Activated naive CD4-positive, alpha-beta T cell treated with anti-CD3 and anti-CD28 coated beads, Interleukin-2, amount 10 ng/mL, durations not matched to agents 7 days and 5 days (primary cell): ENCODE data around the gene FGF11.
"Not testable (repeated sequence)": the region's sequence is repeated elsewhere in the genome, so short reads cannot be mapped to it uniquely, and the experiment has no call there.

Source experiments
- CTCF ChIA-PET: fragments of 350-600 bp; sonication (Branson Sonifier 250); formaldehyde crosslinking; loops from one replicate; lab custom pipeline; 2021; ENCODE audit warnings: antibody characterized with exemption; lab: Charles Lee
- DNase-seq: peaks from one replicate; pipeline ENCODE4 v3.0.0-alpha.2; 2020
- H3K27ac Mint-ChIP-seq: one replicate; pipeline ENCODE4 v1.8.0; 2021; ENCODE audit warnings: mild to moderate bottlenecking, moderate library complexity, mixed read lengths
- H3K27me3 Mint-ChIP-seq: one replicate; pipeline ENCODE4 v1.8.0; 2021; ENCODE audit warnings: mild to moderate bottlenecking, mixed read lengths
- H3K36me3 Mint-ChIP-seq: one replicate; pipeline ENCODE4 v1.8.0; 2021; ENCODE audit warnings: mixed read lengths
- H3K4me1 Mint-ChIP-seq: one replicate; pipeline ENCODE4 v1.8.0; 2021; ENCODE audit warnings: mixed read lengths
- H3K4me3 Mint-ChIP-seq: one replicate; pipeline ENCODE4 v1.8.0; 2021; ENCODE audit warnings: mild to moderate bottlenecking, moderate library complexity, mixed read lengths
- H3K9me3 Mint-ChIP-seq: one replicate; pipeline ENCODE4 v1.8.0; 2021; ENCODE audit warnings: mixed read lengths

FGF11 gene

DNA sequence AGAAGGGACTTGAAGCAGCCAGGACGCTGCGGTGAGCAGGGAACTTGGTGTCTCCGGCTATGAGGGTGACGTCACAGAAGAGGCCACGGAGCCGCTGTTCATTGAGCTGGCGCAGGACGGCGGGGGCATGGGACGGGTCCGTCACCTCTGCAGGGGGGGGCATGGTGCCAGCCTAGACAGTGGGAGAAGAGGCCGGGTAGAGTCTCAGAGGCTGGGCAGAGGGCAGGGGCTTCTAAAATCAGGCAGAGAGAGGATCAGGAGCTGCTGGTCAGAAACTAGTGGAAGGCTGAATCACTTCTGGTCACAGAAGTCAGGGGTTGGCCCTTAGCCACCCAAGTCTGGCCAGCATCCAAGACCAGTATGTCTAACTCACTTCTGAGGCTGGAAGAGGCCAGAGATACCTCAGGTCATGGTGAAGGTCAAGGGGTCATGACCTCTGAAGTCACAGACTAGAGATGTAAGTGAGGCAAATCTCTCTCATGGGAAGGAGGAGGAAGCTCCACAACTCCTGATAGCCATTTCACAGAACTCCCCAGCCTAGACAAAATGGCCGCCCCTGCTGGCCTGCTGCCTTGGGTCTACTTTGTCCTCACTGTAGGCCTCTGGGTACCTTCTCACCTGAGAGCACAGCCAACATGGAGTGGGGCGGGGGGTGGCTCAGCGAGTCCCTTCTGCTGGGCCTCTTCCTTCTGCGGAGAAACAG lies 27.5 kb downstream of the FGF11 start:
- Mint-ChIP-seq H3K27ac (no peak overlapping the region), H3K4me3 (no peak overlapping the region), H3K27me3 (no peaks in the 10 kb centered on the region), H3K4me1 (peaks cover 13% of the 10 kb centered on the region), H3K9me3 (no peaks in the 10 kb centered on the region), H3K36me3 (peaks cover 15% of the 10 kb centered on the region)
- DNase-seq = no peak
- CTCF ChIA-PET = interaction anchor here (1.3 kb wide), 1 partner anchor 94 kb away, joined by 3 read pairs; no protein-coding TSS in a partner anchor

DNA sequence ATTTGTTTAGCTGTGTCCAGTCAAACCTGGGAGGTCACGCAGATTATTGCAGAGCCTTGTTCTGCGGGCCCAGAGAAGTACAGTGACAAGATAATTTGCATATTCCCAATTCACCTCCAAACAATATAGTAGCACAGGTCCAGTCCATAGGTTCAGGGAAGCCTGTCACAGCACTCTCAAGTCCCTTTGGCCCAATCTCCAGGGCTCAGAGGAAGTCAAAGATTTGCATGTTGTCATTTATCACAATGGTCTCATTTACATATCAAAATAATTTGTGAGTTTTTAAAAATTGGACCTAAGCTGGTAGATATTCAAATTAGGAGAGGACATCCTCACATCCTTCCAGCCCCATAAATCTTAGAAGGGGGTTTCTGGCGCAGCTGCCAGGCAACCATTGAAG lies 28.2 kb downstream of the FGF11 start:
- Mint-ChIP-seq H3K4me1 (peaks cover 18% of the 10 kb centered on the region), H3K4me3 (no peak overlapping the region), H3K36me3 (peaks cover 15% of the 10 kb centered on the region), H3K27me3 (no peaks in the 10 kb centered on the region), H3K9me3 (no peaks in the 10 kb centered on the region), H3K27ac (no peak overlapping the region)
- DNase-seq = no peak
- CTCF ChIA-PET = no interaction called here

DNA sequence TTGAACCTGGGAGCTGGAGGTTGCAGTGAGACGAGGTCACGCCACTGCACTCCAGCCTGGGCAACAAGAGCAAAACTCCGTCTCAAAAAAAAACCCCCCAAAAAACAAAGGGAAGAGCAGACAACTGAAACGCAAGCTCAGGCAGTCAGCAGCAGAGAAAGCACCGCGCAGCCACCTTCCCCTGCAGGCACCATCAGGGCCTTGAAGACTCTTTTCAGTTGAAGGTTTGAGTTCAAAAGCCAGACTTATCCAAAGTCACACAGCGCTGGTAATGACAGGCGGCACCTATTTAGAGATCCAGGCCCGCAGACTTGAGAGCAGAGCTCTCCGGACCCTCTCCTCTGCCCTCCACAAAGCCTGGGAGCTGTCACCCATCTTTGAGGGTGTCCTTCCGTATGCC lies 29.0 kb downstream of the FGF11 start:
- Mint-ChIP-seq H3K27me3 (no peaks in the 10 kb centered on the region), H3K36me3 (peaks cover 12% of the 10 kb centered on the region), H3K9me3 (no peaks in the 10 kb centered on the region), H3K4me1 (peaks cover 18% of the 10 kb centered on the region), H3K4me3 (no peak overlapping the region), H3K27ac (no peak overlapping the region)
- no peak for DNase-seq
- CTCF ChIA-PET = no interaction called here

DNA sequence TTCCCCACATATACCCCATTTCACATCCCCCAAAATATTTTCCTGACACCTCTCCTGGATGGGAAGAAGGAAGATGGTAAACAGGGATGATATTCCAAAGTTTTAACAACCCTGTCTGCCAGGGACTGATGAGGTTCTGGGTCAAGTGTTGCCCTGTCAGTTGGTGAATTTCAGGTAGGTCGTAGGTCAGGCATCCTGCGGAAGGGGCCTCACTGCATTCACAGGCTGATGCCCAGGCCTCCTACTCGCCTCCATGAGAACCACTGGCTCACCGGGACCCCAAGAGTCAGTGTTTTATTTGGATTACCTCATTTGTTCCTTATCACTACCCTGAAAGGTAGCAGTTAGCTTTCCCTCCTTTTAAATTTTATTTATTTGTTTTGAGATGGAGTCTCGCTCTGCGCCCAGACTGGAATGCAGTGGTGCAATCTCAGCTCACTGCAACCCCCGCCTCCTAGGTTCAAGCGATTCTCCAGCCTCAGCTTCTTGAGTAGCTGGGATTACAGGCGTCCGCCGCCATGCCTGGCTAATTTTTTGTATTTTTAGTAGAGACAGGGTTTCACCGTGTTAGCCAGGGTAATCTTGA lies 29.6 kb downstream of the FGF11 start:
- H3K27me3 Mint-ChIP-seq = no peaks in the 10 kb centered on the region
- H3K9me3 Mint-ChIP-seq = no peaks in the 10 kb centered on the region
- CTCF ChIA-PET = no interaction called here
- H3K4me3 Mint-ChIP-seq = no peak overlapping the region
- no peak overlapping the region for H3K27ac Mint-ChIP-seq
- H3K36me3 Mint-ChIP-seq = peaks cover 8% of the 10 kb centered on the region
- peaks cover 22% of the 10 kb centered on the region for H3K4me1 Mint-ChIP-seq
- no peak for DNase-seq

- DNase-seq, H3K27me3 Mint-ChIP-seq, H3K9me3 Mint-ChIP-seq, H3K4me3 Mint-ChIP-seq, H3K27ac Mint-ChIP-seq, CTCF ChIA-PET, H3K36me3 Mint-ChIP-seq: not testable (repeated sequence)
- H3K4me1 Mint-ChIP-seq = peaks cover 22% of the 10 kb centered on the region
Observed at GRCh38 chr17:7469843-7470242, 30.5 kb downstream of the FGF11 start.

DNA sequence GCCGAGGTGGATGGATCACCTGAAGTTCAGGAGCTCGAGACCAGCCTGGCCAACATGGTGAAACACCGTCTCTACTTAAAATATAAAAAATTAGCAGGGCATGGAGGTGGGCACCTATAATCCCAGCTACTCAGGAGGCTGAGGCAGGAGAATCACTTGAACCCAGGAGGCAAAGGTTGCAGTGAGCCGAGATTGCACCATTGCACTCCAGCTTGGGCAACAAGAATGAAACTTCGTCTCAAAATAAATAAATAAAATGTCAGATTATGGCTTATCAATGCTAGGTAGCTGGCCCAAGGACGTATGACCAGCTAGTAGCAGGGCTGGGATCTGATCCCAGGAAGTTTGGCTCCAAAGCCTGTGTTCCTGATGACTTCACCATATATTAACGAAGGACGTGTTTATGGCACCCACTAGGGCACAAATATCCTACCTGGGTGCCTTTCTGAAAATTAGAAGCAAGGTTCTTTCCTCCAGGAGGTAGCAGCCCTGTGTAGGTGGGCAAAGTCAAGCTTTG lies 31.2 kb downstream of the FGF11 start:
- H3K27ac Mint-ChIP-seq, H3K27me3 Mint-ChIP-seq, H3K4me3 Mint-ChIP-seq, H3K36me3 Mint-ChIP-seq, DNase-seq, H3K9me3 Mint-ChIP-seq, CTCF ChIA-PET: not testable (repeated sequence)
- peaks cover 22% of the 10 kb centered on the region for H3K4me1 Mint-ChIP-seq

DNA sequence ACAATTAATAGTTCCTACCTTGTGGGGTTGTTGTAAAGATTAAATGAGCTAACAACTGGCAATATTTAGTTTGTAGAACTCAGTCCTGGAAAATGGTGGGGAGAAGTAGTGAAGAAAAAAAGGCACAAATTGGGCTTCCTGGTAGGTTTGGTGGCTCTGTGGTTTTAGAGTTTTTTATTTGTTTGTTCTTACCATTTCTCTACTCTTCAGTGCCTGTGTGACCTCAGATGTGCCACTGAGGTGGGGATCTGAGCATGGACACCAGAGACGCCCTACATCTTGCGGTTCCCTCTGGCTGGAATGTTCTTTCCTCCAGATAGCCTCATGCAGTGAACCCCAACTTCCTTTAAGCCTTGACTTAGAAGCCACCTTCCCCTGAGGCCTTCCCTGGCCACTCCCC lies 32.4 kb downstream of the FGF11 start:
- Mint-ChIP-seq H3K4me3 (no peak overlapping the region), H3K27ac (peak overlapping the region; percentile 59), H3K4me1 (peaks cover 32% of the 10 kb centered on the region), H3K27me3 (no peaks in the 10 kb centered on the region), H3K9me3 (no peaks in the 10 kb centered on the region), H3K36me3 (peaks cover 14% of the 10 kb centered on the region)
- no peak for DNase-seq
- CTCF ChIA-PET = interaction anchor here (1.0 kb wide), 1 partner anchor 89 kb away, joined by 4 read pairs; no protein-coding TSS in a partner anchor

GRCh38 chr17:7474767-7475166 lies 35.5 kb downstream of the FGF11 start:
- H3K4me3 Mint-ChIP-seq, H3K27ac Mint-ChIP-seq, H3K9me3 Mint-ChIP-seq, DNase-seq, H3K27me3 Mint-ChIP-seq, CTCF ChIA-PET: not testable (repeated sequence)
- H3K36me3 Mint-ChIP-seq = peaks cover 14% of the 10 kb centered on the region
- peaks cover 48% of the 10 kb centered on the region for H3K4me1 Mint-ChIP-seq

GRCh38 chr17:7475764-7476422 lies 36.6 kb downstream of the FGF11 start:
- Mint-ChIP-seq H3K9me3 (no peaks in the 10 kb centered on the region), H3K36me3 (peaks cover 18% of the 10 kb centered on the region), H3K27me3 (no peaks in the 10 kb centered on the region), H3K27ac (no peak overlapping the region), H3K4me3 (no peak overlapping the region), H3K4me1 (peaks cover 56% of the 10 kb centered on the region)
- CTCF ChIA-PET = interaction anchor here (0.9 to 2.8 kb wide), 4 partner anchors 40 to 618 kb away, joined by 3 to 10 read pairs (median 5); partner anchors contain the start of gene TMEM102
- DNase-seq = no peak

DNA sequence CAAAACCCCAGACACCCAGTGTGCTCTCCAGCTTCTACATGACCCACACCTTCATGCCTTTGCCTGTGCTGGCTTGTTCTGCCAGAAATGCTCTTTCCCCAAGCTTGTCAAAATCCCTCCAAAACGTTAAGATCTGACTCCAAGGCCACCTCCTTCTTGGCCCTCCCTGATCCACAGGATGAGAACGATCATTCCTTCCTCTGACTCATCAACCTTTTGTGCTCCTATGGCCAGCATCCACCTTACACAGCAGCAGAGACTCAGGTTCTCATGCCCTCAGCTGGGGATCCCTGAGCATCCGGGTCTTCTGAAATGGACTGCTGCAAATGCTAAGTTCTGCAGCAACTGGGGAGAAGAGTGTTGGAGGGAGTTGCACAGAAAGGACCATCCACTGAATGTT lies 37.2 kb downstream of the FGF11 start:
- H3K4me1 Mint-ChIP-seq = peaks cover 58% of the 10 kb centered on the region
- DNase-seq = no peak
- H3K27me3 Mint-ChIP-seq = no peaks in the 10 kb centered on the region

DNA sequence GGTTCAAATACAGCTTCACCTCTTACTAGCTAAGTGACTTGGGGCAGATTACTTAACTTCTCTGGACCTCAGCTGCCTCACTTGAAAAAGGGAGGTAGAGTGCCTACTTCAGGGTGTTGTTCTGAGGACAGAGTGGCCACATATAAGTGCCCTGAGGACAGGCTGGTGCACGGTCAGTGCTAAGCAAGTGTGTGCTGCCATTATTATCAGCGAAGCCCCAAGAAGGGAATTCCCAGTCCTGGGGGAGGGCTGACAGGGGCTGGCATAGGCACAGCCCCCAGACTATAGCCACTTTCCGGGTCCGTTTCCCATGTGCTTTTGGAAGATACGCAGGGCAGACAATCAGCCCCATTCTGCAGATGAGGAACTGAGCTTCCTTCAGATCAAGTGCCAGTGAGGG lies 37.6 kb downstream of the FGF11 start:
- peak overlapping the region; percentile 6 for H3K27ac Mint-ChIP-seq
- H3K4me3 Mint-ChIP-seq = peak overlapping the region; percentile 79
- peaks cover 58% of the 10 kb centered on the region for H3K4me1 Mint-ChIP-seq
- CTCF ChIA-PET = interaction anchor here (1.4 to 2.8 kb wide), 2 partner anchors 39 to 84 kb away, joined by 3 to 10 read pairs; no protein-coding TSS in a partner anchor
- H3K9me3 Mint-ChIP-seq = no peaks in the 10 kb centered on the region
- H3K27me3 Mint-ChIP-seq = no peaks in the 10 kb centered on the region
- peaks cover 18% of the 10 kb centered on the region for H3K36me3 Mint-ChIP-seq
- no peak for DNase-seq

More for the DNA sequence above, 37.2 kb downstream of the FGF11 start:
- H3K36me3 Mint-ChIP-seq = peaks cover 18% of the 10 kb centered on the region
- CTCF ChIA-PET = interaction anchor here (1.2 to 2.8 kb wide), 3 partner anchors 41 to 120 kb away, joined by 4 to 10 read pairs (median 6); partner anchors contain the start of gene TMEM102
- H3K4me3 Mint-ChIP-seq = peak overlapping the region; percentile 1
- peak overlapping the region; percentile 6 for H3K27ac Mint-ChIP-seq
- no peaks in the 10 kb centered on the region for H3K9me3 Mint-ChIP-seq

- H3K27ac Mint-ChIP-seq = peak overlapping the region; percentile 78
- peaks cover 61% of the 10 kb centered on the region for H3K4me1 Mint-ChIP-seq
- CTCF ChIA-PET = interaction anchor here (1.4 to 2.8 kb wide), 2 partner anchors 40 to 83 kb away, joined by 3 to 10 read pairs; no protein-coding TSS in a partner anchor
- no peak for DNase-seq
- peak overlapping the region; percentile 79 for H3K4me3 Mint-ChIP-seq
- no peaks in the 10 kb centered on the region for H3K27me3 Mint-ChIP-seq
- peaks cover 18% of the 10 kb centered on the region for H3K36me3 Mint-ChIP-seq
- H3K9me3 Mint-ChIP-seq = no peaks in the 10 kb centered on the region
Observed at GRCh38 chr17:7477392-7478275, 38.3 kb downstream of the FGF11 start.
